Ishikawa (cell line): ENCODE data around the gene ARID4B.

Experiments used
- CEBPB ChIP-seq: IDR thresholded peaks from 2 replicates; pipeline ENCODE4 v1.6.1; 2012
- CREB1 ChIP-seq: IDR thresholded peaks from 2 replicates; pipeline ENCODE4 v1.6.1; 2012; ENCODE audit warnings: low read depth
- EGR1 ChIP-seq: IDR thresholded peaks from 2 replicates; pipeline ENCODE4 v1.6.1; 2012
- EP300 ChIP-seq: IDR thresholded peaks from 2 replicates; pipeline ENCODE4 v1.6.1; 2012; ENCODE audit warnings: borderline replicate concordance
- FOXM1 ChIP-seq: IDR thresholded peaks from 2 replicates; pipeline ENCODE4 v1.6.1; 2012; ENCODE audit warnings: low read depth, borderline replicate concordance
- MAX ChIP-seq: IDR thresholded peaks from 2 replicates; pipeline ENCODE4 v1.6.1; 2012
- NFIC ChIP-seq: IDR thresholded peaks from 2 replicates; pipeline ENCODE4 v1.6.1; 2012
- RAD21 ChIP-seq: IDR thresholded peaks from 2 replicates; pipeline ENCODE4 v1.6.1; 2012; ENCODE audit warnings: low read depth
- TAF1 ChIP-seq: IDR thresholded peaks from 2 replicates; pipeline ENCODE4 v1.6.1; 2012; ENCODE audit warnings: low read depth, mild to moderate bottlenecking
- TCF12 ChIP-seq: IDR thresholded peaks from 2 replicates; pipeline ENCODE4 v1.6.1; 2012; ENCODE audit warnings: low read depth
- TEAD4 ChIP-seq: IDR thresholded peaks from 2 replicates; pipeline ENCODE4 v1.6.1; 2012
- YY1 ChIP-seq: IDR thresholded peaks from 2 replicates; pipeline ENCODE4 v1.6.1; 2012; ENCODE audit warnings: low read depth
- ZBTB7A ChIP-seq: IDR thresholded peaks from 2 replicates; pipeline ENCODE4 v1.6.1; 2012; ENCODE audit warnings: low read depth
- TF ChIP-seq, protein P1 (sequence below): IDR thresholded peaks from 2 replicates; pipeline ENCODE4 v1.6.1; 2012; ENCODE audit warnings: low read depth, mild to moderate bottlenecking
- TF ChIP-seq, protein P2 (sequence below): IDR thresholded peaks from 2 replicates; pipeline ENCODE4 v1.6.1; 2012

Gene ARID4B

DNA sequence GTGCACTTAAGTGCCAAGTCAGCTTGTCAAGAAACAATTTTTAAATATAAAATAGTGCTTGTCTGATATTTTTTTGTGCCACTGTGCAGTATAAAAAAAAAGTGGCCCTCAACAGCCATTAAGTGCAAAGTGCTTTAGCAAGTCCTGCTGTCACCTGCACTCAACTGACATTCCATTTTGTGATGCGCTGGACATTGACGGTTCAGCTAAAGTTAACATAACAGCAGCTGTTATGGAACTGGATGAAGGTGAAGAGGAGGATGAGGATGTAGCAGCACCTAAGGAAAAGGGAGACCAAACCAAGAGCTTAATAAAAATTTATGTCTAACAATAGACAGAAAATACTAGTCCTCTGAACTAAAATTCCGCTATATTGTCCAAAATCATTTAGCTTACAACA lies 159.6 kb downstream of the ARID4B start:
- no peak for TF ChIP-seq RAD21
- TF ChIP-seq CEBPB: no peak
- TF ChIP-seq MAX: no peak
- no peak for TF ChIP-seq ZBTB7A
- no peak for TF ChIP-seq EGR1
- TF ChIP-seq, protein P1, sequence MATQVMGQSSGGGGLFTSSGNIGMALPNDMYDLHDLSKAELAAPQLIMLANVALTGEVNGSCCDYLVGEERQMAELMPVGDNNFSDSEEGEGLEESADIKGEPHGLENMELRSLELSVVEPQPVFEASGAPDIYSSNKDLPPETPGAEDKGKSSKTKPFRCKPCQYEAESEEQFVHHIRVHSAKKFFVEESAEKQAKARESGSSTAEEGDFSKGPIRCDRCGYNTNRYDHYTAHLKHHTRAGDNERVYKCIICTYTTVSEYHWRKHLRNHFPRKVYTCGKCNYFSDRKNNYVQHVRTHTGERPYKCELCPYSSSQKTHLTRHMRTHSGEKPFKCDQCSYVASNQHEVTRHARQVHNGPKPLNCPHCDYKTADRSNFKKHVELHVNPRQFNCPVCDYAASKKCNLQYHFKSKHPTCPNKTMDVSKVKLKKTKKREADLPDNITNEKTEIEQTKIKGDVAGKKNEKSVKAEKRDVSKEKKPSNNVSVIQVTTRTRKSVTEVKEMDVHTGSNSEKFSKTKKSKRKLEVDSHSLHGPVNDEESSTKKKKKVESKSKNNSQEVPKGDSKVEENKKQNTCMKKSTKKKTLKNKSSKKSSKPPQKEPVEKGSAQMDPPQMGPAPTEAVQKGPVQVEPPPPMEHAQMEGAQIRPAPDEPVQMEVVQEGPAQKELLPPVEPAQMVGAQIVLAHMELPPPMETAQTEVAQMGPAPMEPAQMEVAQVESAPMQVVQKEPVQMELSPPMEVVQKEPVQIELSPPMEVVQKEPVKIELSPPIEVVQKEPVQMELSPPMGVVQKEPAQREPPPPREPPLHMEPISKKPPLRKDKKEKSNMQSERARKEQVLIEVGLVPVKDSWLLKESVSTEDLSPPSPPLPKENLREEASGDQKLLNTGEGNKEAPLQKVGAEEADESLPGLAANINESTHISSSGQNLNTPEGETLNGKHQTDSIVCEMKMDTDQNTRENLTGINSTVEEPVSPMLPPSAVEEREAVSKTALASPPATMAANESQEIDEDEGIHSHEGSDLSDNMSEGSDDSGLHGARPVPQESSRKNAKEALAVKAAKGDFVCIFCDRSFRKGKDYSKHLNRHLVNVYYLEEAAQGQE: no peak
- TF ChIP-seq EP300: no peak
- TF ChIP-seq TEAD4: no peak
- no peak for TF ChIP-seq CREB1
- no peak for TF ChIP-seq FOXM1
- TF ChIP-seq NFIC: no peak
- no peak for TF ChIP-seq TAF1
- TF ChIP-seq, protein P2, sequence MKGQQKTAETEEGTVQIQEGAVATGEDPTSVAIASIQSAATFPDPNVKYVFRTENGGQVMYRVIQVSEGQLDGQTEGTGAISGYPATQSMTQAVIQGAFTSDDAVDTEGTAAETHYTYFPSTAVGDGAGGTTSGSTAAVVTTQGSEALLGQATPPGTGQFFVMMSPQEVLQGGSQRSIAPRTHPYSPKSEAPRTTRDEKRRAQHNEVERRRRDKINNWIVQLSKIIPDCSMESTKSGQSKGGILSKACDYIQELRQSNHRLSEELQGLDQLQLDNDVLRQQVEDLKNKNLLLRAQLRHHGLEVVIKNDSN: no peak

- TF ChIP-seq RAD21 (no peak), CEBPB (no peak), MAX (no peak), TCF12 (no peak), TAF1 (no peak), ZBTB7A (no peak), EP300 (no peak), TEAD4 (no peak), CREB1 (no peak), YY1 (no peak)
- TF ChIP-seq, protein P2: no peak
- TF ChIP-seq, protein P1: no peak
Measured at GRCh38 chr1:235161685-235162327, 166.2 kb downstream of the ARID4B start.

GRCh38 chr1:235160957-235161684 lies 166.9 kb downstream of the ARID4B start, which contains the start of gene RBM34:
RBM34 (minus strand) TSS chr1:235161250; CDS start chr1:235161226, 24 bp downstream.
- TF ChIP-seq NFIC (no peak; the same call in 1 of the 2 replicates), CEBPB (no peak), ZBTB7A (no peak), EP300 (no peak), MAX (peak; percentile 83), RAD21 (no peak), CREB1 (no peak), TAF1 (peak; percentile 98), TEAD4 (no peak), YY1 (peak; percentile 72), TCF12 (0 out of 2 replicates have a peak, but pooled peaks have one; percentile 51), EGR1 (no peak), FOXM1 (no peak)
- TF ChIP-seq, protein P1: no peak
- TF ChIP-seq, protein P2: no peak; the same call in 1 of the 2 replicates
